MG63 (cell line): ENCODE data around the gene CNBD2. TPM values are rescaled to one million over a fixed set of nuclear protein-coding genes. Genes with fewer than 3 reads are reported as not detected.
"Not testable (repeated sequence)": the region's sequence is repeated elsewhere in the genome, so short reads cannot be mapped to it uniquely, and the experiment has no call there.

ENCODE experiments used
- DNase-seq: peaks from one replicate; pipeline ENCODE4 v3.0.0-alpha.2; 2020
- H3K27me3 ChIP-seq: fragments of 250-450 bp; sonication (Bioruptor Pico); 2 replicates; pipeline ENCODE4 v1.5.1; 2020; ENCODE audit warnings: mild to moderate bottlenecking, moderate library complexity
- H3K36me3 ChIP-seq: fragments of 250-450 bp; sonication (Bioruptor Pico); 2 replicates; pipeline ENCODE4 v1.5.1; 2020; ENCODE audit warnings: mild to moderate bottlenecking, moderate library complexity
- H3K4me3 ChIP-seq: fragments of 250-450 bp; sonication (Bioruptor Pico); 2 replicates; pipeline ENCODE4 v1.5.1; 2020; ENCODE audit warnings: mild to moderate bottlenecking, moderate library complexity
- H3K9me3 ChIP-seq: fragments of 250-450 bp; sonication (Bioruptor Pico); 2 replicates; pipeline ENCODE4 v1.5.1; 2020; ENCODE audit warnings: mild to moderate bottlenecking, moderate library complexity
- total RNA-seq: library from RNA; depleted of rRNA; stranded (reverse); fragments of >200 nt; shearing (Covaris generic); gene quantifications from 2 replicates; pipeline ENCODE4 v1.2.3, GENCODE V29; 2014; ENCODE audit warnings: low replicate concordance

CNBD2 gene
- total RNA-seq, 1 experiment from 2014 or later = 3.4 TPM

DNA sequence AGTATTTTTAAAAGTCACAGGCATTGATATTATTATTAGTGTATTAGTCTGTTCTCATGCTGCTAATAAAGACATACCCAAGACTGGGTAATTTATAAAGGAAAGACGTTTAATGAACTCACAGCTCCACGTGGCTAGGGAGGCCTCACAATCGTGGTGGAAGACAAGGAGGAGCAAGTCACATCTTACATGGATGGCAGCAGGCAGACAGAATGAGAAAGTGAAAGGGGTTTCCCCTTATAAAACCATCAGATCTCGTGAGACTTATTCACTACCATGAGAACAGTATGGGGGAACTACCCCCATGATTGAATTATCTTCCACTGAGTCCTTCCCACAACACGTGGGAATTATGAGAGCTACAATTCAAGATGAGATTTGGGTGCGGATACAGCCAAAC lies 9.1 kb upstream of the CNBD2 start:
- DNase-seq, H3K36me3 ChIP-seq, H3K27me3 ChIP-seq, H3K4me3 ChIP-seq, H3K9me3 ChIP-seq: not testable (repeated sequence)

DNA sequence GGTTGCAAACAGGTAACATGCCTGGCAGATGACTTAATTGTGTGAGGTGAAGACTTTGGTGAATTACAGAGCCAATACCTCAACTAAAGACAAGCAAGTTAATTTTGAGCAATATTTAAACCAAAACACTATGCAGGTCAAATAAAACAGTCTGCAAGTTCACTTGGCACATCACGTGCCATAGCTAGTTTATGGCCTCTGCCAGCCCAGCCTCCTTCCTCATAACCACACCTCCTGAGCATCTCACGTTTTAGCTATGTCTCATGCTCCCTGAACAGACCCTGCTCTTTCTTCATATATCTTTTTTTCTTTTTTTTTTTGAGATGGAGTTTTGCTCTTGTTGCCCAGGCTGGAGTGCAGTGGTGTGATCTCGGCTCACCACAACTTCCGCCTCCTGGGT lies 4.5 kb upstream of the CNBD2 start:
- DNase-seq = no peak
- H3K36me3 ChIP-seq = no peaks in the 10 kb centered on the region
- H3K27me3 ChIP-seq = no peaks in the 10 kb centered on the region
- no peaks in the 10 kb centered on the region for H3K9me3 ChIP-seq
- H3K4me3 ChIP-seq = no peak overlapping the region

DNA sequence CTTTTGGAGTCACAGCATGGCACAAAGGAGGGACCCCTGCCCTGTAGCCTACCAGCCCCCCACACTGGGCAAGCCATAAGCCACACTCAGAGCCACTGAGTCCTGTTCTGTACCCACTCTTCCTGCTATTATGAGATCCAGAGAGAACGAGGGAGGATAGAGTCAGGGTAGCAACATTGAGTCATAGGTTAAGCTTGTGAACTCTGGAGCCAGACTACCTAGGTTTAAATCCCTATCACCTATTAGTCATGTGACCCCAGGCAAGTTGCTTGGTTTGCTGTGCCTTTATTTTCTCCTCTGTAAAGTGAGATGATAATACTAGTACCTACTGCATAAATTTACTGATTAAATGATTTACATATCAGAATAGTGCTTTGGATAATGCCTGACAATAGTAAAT lies 540 bp downstream of the CNBD2 start:
- Histone ChIP-seq H3K4me3 (no peak overlapping the region), H3K9me3 (no peaks in the 10 kb centered on the region), H3K36me3 (no peaks in the 10 kb centered on the region), H3K27me3 (no peaks in the 10 kb centered on the region)
- DNase-seq = no peak

DNA sequence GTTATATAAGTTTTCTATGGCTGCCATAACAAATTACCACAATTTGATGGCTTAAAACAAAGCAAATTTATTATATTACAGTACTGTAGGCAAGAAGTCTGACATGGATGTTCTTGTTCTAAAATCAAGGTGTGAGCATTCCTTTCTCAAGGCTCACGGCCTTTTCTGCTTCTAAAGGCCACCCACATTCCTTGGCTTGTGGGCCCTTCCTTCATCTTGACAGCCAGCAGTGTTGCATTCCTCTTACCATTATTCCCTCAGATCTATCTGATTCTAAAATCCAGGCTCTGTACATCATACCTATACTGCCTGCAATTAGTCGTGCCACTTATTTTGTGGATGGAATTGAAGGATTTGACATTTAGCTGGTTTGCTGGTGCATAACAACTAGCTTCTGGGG lies 3.6 kb downstream of the CNBD2 start:
- H3K4me3 ChIP-seq = no peak overlapping the region
- H3K36me3 ChIP-seq = no peaks in the 10 kb centered on the region
- H3K27me3 ChIP-seq = no peaks in the 10 kb centered on the region
- H3K9me3 ChIP-seq = no peaks in the 10 kb centered on the region
- DNase-seq = no peak

DNA sequence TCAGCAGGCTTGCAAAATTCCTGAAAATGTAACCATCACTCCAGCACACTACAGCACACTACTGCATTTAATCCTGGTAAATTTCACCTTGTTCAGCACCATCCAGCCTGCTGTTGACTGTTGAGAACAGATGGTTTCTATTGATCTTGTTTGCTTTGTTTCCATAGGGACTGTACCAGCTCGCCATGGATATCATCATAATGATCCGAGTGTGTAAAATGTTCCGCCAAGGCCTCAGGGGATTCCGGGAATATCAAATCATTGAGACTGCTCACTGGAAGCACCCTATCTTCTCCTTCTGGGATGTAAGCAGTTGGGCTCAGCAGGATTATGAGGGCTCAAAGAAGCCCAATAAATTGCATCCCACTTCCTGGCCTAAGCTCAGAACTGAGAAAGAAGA lies 4.1 kb downstream of the CNBD2 start:
- Histone ChIP-seq H3K4me3 (no peak overlapping the region), H3K27me3 (no peaks in the 10 kb centered on the region), H3K9me3 (no peaks in the 10 kb centered on the region), H3K36me3 (no peaks in the 10 kb centered on the region)
- DNase-seq = no peak

DNA sequence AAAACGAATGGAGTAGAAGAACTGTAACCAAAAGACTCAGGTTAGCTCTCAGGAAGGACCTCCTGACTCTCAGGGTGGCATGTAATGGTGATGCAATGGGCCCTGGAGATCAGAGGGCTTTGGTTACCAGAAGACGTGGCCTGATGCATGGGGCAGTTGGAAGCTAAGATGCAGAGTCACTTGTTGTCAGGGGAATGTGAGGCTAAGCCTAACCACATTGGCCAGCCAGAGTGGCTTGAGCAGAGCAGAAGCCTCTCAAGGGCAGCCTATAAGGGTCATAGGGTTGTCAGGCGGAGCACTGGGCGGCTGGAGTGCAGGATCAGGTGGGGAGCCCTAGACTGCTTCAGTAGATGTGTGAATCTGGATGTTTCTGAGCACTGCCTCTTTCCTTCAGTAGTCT lies 5.9 kb downstream of the CNBD2 start:
- Histone ChIP-seq H3K36me3 (no peaks in the 10 kb centered on the region), H3K27me3 (no peaks in the 10 kb centered on the region), H3K9me3 (no peaks in the 10 kb centered on the region), H3K4me3 (no peak overlapping the region)
- DNase-seq = no peak

DNA sequence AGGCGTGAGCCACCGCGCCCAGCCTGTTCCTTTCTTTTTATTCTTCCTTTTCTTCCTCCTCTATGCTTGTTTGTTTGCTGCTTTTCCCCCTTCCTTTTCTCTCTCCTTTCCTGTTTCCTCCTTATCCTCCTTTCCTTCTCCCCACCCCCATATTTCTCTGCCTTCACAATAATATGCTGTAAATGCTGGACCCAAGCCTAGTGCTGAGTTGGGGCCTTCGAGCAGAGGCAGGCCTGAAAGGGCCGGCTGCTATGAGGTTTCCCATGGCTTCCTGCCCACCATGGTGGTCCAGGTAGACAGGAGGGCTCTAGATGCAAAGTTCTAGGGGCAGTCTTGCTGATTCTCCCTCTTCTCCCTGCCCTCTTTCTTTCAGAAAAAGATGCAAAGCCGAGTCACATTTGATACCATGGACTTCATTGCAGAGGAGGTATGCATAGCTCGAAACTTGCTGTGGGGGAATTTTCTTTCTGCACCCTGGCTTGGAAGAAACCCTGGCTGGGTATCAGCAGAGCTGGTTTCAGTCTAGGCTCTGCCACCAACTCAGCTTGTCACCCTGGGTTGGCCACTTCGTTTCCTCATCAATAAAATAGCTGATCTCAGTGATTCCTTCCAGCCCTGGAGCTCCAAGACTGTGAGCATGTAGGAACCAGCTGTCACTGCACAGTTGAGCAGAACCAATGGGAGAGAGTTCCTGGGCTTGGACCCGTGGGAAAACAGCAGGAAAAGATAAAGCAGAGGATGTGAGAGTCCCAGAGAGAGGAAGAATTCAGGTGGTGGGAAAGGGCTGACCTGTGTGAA lies 7.4 kb downstream of the CNBD2 start:
- no peaks in the 10 kb centered on the region for H3K9me3 ChIP-seq
- H3K27me3 ChIP-seq = no peaks in the 10 kb centered on the region
- no peak for DNase-seq
- no peaks in the 10 kb centered on the region for H3K36me3 ChIP-seq
- H3K4me3 ChIP-seq = no peak overlapping the region

DNA sequence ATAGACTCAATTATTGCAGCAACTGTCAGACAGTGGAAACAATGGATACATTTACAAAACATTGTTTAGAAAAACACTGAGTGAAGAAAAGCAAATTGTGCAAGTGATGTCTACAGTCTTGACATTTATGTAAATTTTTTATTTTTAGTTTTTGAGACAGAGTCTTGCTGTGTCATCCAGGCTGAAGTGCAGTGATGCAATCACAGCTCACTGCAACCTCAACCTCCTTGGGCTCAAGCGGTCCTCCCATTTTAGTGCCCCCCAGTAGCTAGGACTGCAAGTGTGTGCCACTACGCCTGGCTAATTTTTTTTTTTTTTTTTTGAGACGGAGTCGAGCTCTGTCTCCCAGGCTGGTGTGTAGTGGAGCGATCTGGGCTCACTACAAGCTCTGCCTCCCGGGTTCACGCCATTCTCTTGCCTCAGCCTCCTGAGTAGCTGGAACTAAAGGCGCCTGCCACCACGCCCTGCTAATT lies 9.7 kb downstream of the CNBD2 start:
- DNase-seq = no peak
- H3K9me3 ChIP-seq = no peaks in the 10 kb centered on the region
- H3K27me3 ChIP-seq = no peaks in the 10 kb centered on the region
- no peak overlapping the region for H3K4me3 ChIP-seq
- no peaks in the 10 kb centered on the region for H3K36me3 ChIP-seq

DNA sequence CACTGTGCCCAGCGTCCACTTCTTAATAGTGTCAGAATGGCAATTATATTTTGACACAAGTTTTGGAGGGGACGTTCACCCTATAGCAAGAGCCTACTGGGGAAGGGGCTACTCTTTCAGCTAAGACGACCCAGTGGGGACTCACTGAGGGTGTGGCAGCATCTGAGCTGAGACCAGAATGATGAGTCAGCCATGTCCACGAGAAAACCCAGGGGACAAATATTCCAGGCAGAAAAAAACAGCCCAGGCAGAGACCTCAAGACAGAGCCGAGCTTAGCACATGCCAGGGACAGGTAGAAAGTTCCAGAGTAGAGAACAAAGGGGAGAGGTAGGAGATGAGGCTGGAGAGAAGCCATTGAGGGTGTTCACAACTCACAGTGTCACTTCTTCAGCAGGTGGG lies 11.2 kb downstream of the CNBD2 start:
- DNase-seq = no peak
- Histone ChIP-seq H3K4me3 (no peak overlapping the region), H3K36me3 (no peaks in the 10 kb centered on the region), H3K9me3 (no peaks in the 10 kb centered on the region), H3K27me3 (no peaks in the 10 kb centered on the region)

DNA sequence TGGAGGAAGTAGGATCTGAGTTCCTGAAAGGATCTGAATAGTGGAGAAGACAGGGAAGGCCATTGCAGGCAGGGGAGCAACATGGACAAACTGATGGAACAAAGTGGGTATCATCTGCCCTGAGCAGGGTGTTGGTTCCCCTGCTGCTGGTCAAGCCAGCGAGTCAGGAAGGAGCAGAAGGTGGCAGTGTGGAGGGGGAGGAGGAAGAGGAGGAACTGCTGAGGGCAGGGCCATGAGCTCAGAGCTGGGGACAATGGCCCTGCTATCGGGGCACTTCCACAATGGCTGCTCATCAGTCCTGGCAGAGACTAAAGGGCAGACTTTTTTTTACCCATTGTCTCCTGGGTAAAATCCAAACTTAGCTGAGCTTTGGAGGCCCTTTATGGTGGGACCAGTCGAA lies 13.6 kb downstream of the CNBD2 start:
- no peak for DNase-seq
- no peaks in the 10 kb centered on the region for H3K9me3 ChIP-seq
- H3K4me3 ChIP-seq = no peak overlapping the region
- H3K27me3 ChIP-seq = no peaks in the 10 kb centered on the region
- H3K36me3 ChIP-seq = no peaks in the 10 kb centered on the region

DNA sequence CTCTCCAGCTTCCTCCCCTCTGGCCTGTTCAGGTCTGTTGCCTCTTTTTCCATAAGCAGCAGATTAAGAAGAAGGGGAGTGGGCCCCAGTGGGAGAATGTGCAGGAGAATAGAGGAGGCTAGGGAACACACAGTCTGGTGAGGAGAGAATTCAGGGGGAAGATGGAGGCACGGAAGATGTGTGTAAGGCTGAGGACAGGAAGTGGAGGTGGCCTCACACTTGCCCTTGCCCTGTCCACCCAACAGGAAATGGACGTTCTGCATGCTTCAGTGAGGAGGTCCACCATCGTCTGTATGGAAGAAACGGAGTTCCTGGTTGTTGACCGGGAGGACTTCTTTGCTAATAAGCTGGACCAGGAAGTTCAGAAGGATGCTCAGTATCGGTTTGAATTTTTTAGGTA lies 16.0 kb downstream of the CNBD2 start:
- DNase-seq = no peak
- no peak overlapping the region for H3K4me3 ChIP-seq
- no peaks in the 10 kb centered on the region for H3K27me3 ChIP-seq
- no peaks in the 10 kb centered on the region for H3K9me3 ChIP-seq
- H3K36me3 ChIP-seq = no peaks in the 10 kb centered on the region

DNA sequence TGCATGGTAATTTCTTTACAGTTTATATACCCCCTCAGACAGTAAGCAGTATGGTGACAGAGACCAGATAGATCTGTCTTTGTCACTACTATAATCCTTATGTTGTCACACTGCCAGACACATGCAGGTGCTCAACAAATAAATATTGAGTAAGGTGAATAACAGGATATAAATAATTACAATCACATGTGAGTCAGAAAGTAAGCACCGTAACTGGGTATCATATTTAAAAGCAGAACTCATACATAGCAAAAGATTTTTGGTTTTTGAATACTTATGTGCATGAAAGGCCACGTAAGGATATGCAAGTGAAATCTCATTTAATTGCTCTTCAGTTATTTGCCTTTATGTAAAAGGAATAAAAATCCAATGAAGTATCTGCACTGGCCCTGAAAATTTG lies 17.4 kb downstream of the CNBD2 start:
- no peak overlapping the region for H3K4me3 ChIP-seq
- no peaks in the 10 kb centered on the region; the same call in 1 of the 2 replicates for H3K27me3 ChIP-seq
- no peaks in the 10 kb centered on the region for H3K9me3 ChIP-seq
- DNase-seq = no peak
- no peaks in the 10 kb centered on the region for H3K36me3 ChIP-seq

DNA sequence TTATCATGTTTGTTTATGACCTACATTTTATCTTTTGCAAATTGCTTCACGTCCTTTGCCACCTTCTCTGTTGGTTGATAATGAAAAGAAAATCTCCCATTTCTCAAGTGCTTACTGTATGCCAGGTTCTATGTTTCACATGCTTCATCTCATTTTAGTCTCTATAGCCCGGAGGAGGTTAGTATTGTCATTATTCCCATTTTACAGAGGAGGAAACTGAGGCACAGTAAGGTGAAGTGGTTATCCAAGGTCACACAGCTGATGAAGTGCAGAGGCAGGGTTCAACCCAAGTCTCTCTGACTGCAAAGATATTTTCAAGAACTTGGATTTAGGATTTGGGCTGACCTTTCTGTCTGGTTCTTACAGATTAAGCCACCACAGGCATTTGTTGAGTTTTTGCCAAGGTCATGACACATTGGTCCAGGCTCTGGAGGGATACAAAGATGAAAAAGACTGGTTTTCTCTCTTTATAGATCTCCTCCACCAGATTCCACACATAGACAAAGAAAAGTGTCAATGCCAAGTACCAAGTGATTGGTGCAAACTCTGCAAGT lies 20.6 kb downstream of the CNBD2 start:
- DNase-seq = peak; percentile 13
- Histone ChIP-seq H3K4me3 (no peak overlapping the region), H3K36me3 (no peaks in the 10 kb centered on the region), H3K9me3 (no peaks in the 10 kb centered on the region), H3K27me3 (no peaks in the 10 kb centered on the region; the same call in 1 of the 2 replicates)

DNA sequence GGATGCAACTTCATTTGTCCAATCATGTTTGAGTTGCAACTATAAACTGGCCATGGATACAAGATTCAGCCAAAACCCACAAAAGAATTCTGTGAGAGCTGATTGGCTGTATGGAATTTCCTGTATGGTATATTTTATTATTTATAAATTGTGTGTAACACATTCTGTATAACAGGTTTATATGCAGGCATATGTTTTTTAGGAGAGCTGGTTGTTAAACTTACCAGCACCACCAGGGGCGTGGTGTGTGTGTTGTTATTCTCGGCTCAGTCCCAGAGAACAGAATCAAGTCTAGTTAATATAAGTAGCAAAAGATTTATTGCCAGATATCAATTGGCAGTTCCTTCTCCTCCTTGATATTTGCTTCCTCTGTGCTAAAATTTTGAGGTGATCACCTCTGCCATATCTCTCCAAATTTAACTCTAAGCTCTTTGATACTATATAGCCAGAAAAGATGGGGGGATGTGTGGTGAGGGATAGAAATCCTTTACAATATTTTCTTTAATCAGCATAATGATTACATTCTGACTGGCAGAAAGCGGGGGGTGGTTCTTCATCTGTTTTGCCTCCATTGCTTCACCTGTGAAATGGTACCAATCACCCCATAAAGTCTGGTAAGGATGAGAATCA lies 22.9 kb downstream of the CNBD2 start:
- peak; percentile 29 for DNase-seq

DNA sequence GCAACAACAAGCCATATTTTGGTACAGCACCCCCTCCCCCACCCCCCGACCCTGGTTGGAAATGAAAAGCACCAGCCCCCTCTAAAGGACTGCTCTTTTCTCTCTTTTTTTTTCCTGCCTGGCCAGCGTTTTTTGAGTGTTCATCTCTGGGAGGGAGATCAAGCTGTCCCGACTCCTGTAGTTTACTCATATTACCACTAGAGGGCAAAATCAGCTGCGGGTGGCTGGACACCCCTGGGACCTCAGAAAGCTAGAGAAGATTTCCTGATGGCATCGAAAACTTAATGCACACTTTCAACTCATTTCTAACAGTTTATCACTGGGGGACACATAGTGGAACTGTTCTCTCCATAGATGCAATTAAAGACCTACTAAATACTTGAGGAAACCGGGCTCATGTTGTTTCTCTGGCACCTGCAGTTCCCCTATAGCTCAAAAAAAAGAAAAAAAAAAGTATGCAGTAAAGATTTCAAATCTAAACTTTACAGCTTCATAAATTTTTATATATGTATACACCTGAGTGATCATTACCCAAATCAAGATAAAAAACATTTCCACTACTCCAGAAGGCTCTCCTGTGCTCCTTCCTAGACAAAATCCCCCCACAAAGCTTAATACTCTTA lies 24.4 kb downstream of the CNBD2 start:
- Histone ChIP-seq H3K27me3 (no peaks in the 10 kb centered on the region; the same call in 1 of the 2 replicates), H3K4me3 (no peak overlapping the region), H3K9me3 (no peaks in the 10 kb centered on the region), H3K36me3 (no peaks in the 10 kb centered on the region)
- DNase-seq = peak; percentile 40

More for the DNA sequence above, 22.9 kb downstream of the CNBD2 start:
- Histone ChIP-seq H3K36me3 (no peaks in the 10 kb centered on the region), H3K4me3 (no peak overlapping the region), H3K27me3 (no peaks in the 10 kb centered on the region; the same call in 1 of the 2 replicates), H3K9me3 (no peaks in the 10 kb centered on the region)

DNA sequence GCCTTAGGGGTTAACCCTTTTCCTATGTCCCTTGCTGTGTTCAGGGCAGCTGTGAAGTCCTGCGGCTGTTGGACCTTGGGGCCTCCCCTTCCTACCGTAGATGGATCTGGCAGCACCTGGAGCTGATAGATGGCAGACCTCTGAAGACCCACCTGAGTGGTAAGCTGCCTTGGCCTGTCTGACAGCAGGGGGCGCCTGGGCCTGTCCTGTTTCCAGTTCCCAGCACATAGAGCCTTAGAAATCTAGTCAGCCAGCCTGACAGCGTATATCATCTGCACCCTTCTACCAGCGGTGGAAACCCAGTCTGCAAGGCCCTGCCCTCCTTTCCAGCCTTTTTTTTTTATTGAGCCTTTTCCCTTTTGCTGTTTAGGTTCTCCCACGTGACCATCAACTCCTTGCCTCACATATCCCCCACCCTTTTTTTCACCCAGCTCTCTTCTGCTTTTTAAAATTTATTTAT lies 26.6 kb downstream of the CNBD2 start:
- no peak overlapping the region for H3K4me3 ChIP-seq
- peaks cover 2% of the 10 kb centered on the region; the same call in 1 of the 2 replicates for H3K9me3 ChIP-seq
- no peaks in the 10 kb centered on the region for H3K36me3 ChIP-seq
- H3K27me3 ChIP-seq = no peaks in the 10 kb centered on the region; the same call in 1 of the 2 replicates
- peak; percentile 78 for DNase-seq

DNA sequence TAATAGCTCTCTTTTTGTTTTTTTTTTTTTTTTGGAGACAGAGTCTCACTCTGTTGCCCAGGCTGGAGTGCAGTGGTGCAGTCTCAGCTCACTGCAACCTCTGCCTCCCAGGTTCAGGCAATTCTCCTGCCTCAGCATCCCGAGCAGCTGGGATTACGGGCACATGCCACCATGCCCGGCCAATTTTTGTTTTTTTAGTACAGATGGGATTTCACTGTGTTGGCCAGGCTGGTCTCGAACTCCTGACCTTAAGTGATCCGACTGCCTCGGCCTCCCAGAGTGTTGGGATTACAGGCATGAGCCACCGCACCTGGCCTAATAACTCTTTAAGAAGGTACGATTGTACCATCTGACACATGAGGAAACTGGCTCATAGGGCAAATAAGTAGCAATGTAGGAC lies 28.1 kb downstream of the CNBD2 start:
- DNase-seq, H3K27me3 ChIP-seq, H3K36me3 ChIP-seq, H3K9me3 ChIP-seq, H3K4me3 ChIP-seq: not testable (repeated sequence)
